ENCODE results near the gene SUMO3. TPM values are rescaled to one million over a fixed set of nuclear protein-coding genes. Genes with fewer than 3 reads are reported as not detected.
"Not testable (repeated sequence)": the region's sequence is repeated elsewhere in the genome, so short reads cannot be mapped to it uniquely, and the experiment has no call there.

SUMO3 gene
- total and polyA plus RNA-seq, 2 donors (not counting 3 experiments of a cell fraction or from before 2014, with no cell fraction given): 102 to 123 TPM

DNA sequence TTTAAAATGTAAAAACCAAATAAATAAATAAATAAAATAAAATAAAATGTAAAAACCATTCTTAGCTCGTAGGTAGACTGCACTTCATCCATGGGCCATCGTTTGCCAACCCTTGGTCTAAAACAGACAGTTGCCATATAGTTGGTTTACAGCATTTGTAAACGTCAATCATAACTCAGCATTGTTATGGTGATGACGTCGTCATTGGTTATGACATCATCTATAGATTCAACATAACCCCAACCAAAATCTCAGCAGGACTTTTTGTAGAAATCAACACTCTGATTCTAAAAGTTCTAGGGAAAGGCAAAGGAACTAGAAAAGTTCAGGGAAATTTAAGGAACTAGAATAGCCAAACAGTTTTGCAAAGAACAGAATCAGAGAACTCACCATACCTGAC is 15.8 kb upstream of the SUMO3 start:
- FAIRE-seq (no peak), DNase-seq (ENCODE audit: low read depth, low spot score) (no peak)
- ChIA-PET CTCF (no interaction called here), POLR2A (no interaction called here)
- H3K9ac ChIP-seq (replicated peaks; ENCODE audit: extremely low read depth, insufficient read depth, low read length): no peak overlapping the region
- H2AFZ ChIP-seq (ENCODE audit: low read depth, low read length): no peak overlapping the region
- H3K27me3 ChIP-seq (ENCODE audit: control insufficient read depth in 2 of 2, insufficient read depth in 2 of 2, low read length in 2 of 2): peaks cover 0 to 12% of the 10 kb centered on the region in 2 experiments
- no TSS peak for BruUV-seq (replicated peaks)
- H3K4me1 ChIP-seq (ENCODE audit: control insufficient read depth, extremely low read depth, insufficient read depth, low read length): no peaks in the 10 kb centered on the region
- no peaks in the 10 kb centered on the region for H3K79me2 ChIP-seq (ENCODE audit: control insufficient read depth, insufficient read depth, low read length)
- peaks cover 2% of the 10 kb centered on the region for H3K9me3 ChIP-seq (replicated peaks; ENCODE audit: control insufficient read depth, insufficient read depth, low read length)
- no peaks in the 10 kb centered on the region for H4K20me1 ChIP-seq (replicated peaks; ENCODE audit: control insufficient read depth, extremely low read depth, insufficient read depth, low read length)
- dilution Hi-C loops (cut with MboI; ENCODE audit: extremely low pct_ligation_motif_present, low sequenced_read_pairs) (no loop called here), intact Hi-C loops (cut with micrococcal nuclease) (no loop called here)
- TF ChIP-seq FOS (IDR thresholded peaks at IDR 0.05; ENCODE audit: borderline replicate concordance, insufficient read depth, low read length) (no peak), JUN (IDR thresholded peaks at IDR 0.05; ENCODE audit: borderline replicate concordance, insufficient read depth, insufficient read length, low read depth) (peak; percentile 29)
- no peak overlapping the region for H3K27ac ChIP-seq (ENCODE audit: insufficient read depth, low read depth, low read length)
- no peak overlapping the region for H3K4me2 ChIP-seq (ENCODE audit: insufficient read depth, low read length)
- H3K36me3 ChIP-seq (ENCODE audit: control insufficient read depth in 2 of 2, extremely low read depth in 1 of 2, insufficient read depth in 2 of 2, low read length in 2 of 2): no peaks in the 10 kb centered on the region
- H3K9me1 ChIP-seq (replicated peaks; ENCODE audit: control insufficient read depth, extremely low read depth, insufficient read depth, low read length): no peaks in the 10 kb centered on the region
- H3K4me3 ChIP-seq (replicated peaks in 1 of 3; ENCODE audit: insufficient read depth in 1 of 3, low read depth in 1 of 3, low read length in 3 of 3): no peak overlapping the region

DNA sequence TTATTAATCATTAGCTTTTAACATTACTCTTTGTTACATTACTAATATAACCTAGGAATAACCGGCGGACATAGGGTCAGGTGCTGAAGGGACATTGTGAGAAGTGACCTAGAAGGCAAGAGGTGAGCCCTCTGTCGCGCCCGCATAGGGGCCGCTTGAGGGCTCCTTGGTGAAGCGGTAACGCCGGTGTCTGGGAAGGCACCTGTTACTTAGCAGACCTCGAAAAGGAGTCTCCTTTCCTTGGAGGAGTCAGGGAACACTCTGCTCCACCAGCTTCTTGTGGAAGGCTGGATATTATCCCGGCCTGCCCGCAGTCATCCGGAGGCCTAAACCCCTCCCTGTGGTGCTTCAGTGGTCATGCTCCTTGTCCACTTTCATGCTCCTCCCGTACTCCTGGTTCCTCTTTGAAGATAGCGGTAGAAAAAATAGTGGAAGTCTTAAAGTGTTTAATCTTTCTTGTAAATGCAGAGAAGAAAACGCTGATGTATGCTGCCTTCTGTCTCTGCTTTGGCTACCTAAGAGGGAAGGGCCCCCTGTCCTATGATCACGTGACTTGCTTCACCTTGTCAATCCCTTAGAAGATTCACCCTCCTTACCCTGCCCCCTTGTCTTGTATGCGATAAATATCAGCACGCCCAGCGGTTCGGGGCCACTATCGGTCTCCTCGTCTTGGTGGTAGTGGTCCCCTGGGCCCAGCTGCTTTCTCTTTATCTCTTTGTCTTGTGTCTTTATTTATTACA is 14.8 kb upstream of the SUMO3 start:
- H3K9me1 ChIP-seq (replicated peaks; ENCODE audit: control insufficient read depth, extremely low read depth, insufficient read depth, low read length); H3K4me3 ChIP-seq (replicated peaks in 1 of 3; ENCODE audit: insufficient read depth in 1 of 3, low read depth in 1 of 3, low read length in 3 of 3); H3K4me1 ChIP-seq (ENCODE audit: control insufficient read depth, extremely low read depth, insufficient read depth, low read length); BruUV-seq (replicated peaks); H3K9ac ChIP-seq (replicated peaks; ENCODE audit: extremely low read depth, insufficient read depth, low read length); H3K9me3 ChIP-seq (replicated peaks; ENCODE audit: control insufficient read depth, insufficient read depth, low read length); POLR2A ChIA-PET; dilution Hi-C loops (cut with MboI; ENCODE audit: extremely low pct_ligation_motif_present, low sequenced_read_pairs); H3K4me2 ChIP-seq (ENCODE audit: insufficient read depth, low read length); DNase-seq (ENCODE audit: low read depth, low spot score); H2AFZ ChIP-seq (ENCODE audit: low read depth, low read length); CTCF ChIA-PET; H3K27ac ChIP-seq (ENCODE audit: insufficient read depth, low read depth, low read length); intact Hi-C loops (cut with micrococcal nuclease); H3K36me3 ChIP-seq (ENCODE audit: control insufficient read depth in 2 of 2, extremely low read depth in 1 of 2, insufficient read depth in 2 of 2, low read length in 2 of 2); H4K20me1 ChIP-seq (replicated peaks; ENCODE audit: control insufficient read depth, extremely low read depth, insufficient read depth, low read length); FAIRE-seq; H3K79me2 ChIP-seq (ENCODE audit: control insufficient read depth, insufficient read depth, low read length): not testable (repeated sequence)
- peaks cover 0 to 12% of the 10 kb centered on the region in 2 experiments for H3K27me3 ChIP-seq (ENCODE audit: control insufficient read depth in 2 of 2, insufficient read depth in 2 of 2, low read length in 2 of 2)

All from endothelial cell of umbilical vein (primary cell).